Nucleus accumbens (tissue), 56 donors: ENCODE results near the gene FRMD4B.
"Not testable (repeated sequence)": the region's sequence is repeated elsewhere in the genome, so short reads cannot be mapped to it uniquely, and the experiment has no call there.

Experiments
- DNase-seq, 56 donors: peaks; one replicate each; lab custom pipeline; 2025; lab: John Stamatoyannopoulos, UW

FRMD4B gene

DNA sequence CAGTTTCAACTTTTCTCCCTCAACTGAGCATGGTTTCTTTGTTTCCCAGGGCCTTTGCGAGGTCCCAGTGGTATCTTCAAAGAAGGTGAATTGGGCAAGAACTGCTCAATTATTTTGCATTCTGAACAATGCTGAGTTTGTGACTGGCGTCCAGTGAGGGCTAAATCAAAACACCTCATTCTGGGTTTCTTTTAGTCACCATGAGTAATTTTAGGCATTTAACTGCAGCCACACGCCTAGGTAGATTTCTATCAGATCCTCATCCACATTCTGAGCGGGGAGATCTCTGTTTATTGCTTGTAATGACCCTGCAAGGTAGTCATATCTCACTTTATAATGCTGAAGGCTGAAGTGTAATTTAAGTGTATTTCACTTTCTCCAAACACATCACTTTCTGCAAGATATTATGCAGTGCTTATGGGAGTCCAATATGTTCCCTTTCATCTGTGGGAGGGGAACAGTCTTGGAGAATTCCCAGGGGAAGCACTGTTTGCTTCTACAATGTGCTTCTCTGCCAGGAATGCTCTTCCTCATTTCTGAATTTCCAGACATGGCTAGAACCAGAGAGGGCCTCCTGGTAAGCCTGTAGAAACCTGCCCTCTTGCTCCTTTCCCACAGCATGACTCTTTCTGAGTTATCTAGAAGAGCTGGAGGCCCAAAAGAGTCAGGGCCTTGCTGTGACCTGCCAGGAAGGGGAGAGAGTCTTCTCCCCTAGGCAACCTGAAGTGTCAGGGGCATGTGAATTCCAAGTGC, 91.7 kb downstream of the FRMD4B start:
- DNase-seq = no peak

DNA sequence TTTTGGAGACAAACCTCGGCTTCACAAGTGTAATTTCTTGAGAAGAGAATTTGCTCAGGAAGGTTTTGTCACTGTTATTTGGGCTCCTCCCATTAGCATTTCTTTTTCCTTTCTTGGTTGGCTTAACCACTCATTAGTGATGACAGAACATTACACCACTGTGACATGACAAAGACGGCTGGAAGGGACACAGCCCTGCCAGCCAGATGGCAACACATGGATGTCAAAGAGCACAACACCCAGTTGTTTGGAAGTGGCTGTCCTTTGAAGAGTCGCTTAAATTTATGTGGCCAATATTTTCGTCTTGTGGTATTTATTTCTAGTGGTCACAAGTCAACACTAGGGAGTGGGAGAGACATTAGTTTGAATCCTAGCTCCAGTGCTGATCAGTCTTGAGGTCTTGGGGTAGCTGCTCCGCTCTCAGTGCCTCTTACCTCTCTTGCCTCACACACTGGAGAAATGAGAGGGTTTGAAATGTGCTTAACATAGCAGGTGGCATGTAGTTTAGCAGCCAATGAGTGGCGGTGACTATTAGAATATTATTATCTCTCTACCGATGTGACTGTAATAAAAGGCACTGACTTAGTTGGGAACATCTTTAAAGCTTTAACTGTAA, 92.8 kb downstream of the FRMD4B start:
- DNase-seq = no peak

- no peak for DNase-seq
Measured at GRCh38 chr3:69292185-69292584, 93.7 kb downstream of the FRMD4B start.

DNA sequence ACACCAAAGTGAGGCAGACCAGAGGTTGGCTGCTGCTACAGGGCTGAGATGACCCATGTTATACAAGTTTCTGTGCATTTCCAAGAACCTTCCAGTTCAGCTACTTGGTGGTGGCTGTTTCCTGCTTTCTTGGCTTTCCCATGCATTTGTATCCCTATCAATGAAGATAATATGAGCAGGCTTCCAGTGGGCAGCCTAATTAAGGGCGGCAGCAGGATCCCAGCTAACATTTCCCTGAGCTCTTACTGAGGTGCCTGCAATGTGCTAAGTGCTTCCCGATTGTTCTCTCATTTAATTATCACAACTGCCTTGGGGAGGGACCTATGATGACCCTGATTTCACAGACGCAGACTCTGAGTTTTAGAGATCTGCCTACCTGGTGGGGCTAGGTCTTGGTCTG, 95.5 kb downstream of the FRMD4B start:
- DNase-seq = no peak

GRCh38 chr3:69290006-69290405, 95.9 kb downstream of the FRMD4B start:
- DNase-seq = peak in 5 of 56 donors; percentile 8 to 50 (median 10)

- peak in 3 of 56 donors; percentile 4 to 31 (median 9) for DNase-seq
Measured at GRCh38 chr3:69288161-69288895, 97.6 kb downstream of the FRMD4B start.

- DNase-seq = peak in 1 of 56 donors; percentile 23
Measured at GRCh38 chr3:69283913-69284611, 101.8 kb downstream of the FRMD4B start.

GRCh38 chr3:69283496-69283895, 102.4 kb downstream of the FRMD4B start:
- no peak for DNase-seq

GRCh38 chr3:69282181-69282580, 103.7 kb downstream of the FRMD4B start:
- peak in 33 of 56 donors; percentile 6 to 80 (median 41) for DNase-seq

GRCh38 chr3:69277403-69277802, 108.5 kb downstream of the FRMD4B start:
- not testable (repeated sequence) for DNase-seq

DNA sequence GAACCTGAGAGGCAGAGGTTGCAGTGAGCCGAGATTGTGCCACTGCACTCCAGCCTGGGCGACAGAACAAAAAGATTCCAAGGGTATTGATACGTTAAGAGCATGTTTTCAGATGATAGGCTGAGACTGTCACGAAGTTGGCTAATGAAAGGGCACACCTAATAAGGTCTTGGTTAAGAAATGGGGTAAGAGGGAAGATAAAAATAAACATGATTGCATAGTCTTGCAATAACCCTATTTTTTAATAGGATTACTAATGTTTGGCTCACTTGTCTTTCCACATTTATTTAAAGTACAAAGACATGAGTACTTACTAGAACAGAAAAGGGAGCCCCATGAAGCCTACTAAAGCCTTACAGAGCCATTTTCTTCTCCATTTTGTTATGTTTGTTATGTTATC, 109.0 kb downstream of the FRMD4B start:
- no peak for DNase-seq

DNA sequence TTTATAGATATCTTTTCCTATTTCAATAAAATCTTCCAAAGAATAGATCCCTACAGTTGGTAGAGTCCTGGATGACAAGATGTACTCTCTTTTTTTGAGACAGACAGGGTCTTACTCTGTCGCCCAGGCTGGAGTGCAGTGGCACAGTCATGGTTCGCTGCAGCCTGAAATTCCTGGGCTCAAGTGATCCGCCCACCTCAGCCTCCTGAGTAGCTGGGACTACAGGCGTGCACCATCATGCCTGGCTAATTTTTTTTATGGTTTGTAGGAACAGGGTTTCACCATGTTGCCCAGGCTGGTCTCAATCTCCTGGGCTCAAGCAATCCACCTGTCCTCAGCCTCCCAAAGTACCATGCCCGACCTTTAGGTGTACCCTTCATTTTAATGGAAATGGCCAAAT, 109.7 kb downstream of the FRMD4B start:
- not testable (repeated sequence) for DNase-seq

DNA sequence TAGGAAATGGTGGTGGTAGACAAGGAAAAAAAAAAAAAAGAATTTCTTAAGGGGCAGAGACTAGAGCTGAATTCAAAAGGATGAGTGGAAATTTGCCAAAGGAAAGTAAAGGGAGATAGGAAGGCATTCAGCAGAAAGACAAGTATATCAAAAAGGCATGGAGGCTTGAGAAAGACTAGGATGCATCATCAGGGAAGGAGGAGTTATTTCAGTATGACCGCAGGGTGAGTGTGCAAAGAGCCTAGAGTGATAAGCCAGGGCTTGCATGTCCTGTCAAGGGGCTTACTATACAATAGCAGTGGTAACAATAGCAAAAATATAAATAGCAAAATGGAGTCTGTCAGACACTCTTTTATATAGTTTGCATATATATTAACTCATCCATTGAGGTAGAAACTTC, 112.0 kb downstream of the FRMD4B start:
- DNase-seq = no peak

DNA sequence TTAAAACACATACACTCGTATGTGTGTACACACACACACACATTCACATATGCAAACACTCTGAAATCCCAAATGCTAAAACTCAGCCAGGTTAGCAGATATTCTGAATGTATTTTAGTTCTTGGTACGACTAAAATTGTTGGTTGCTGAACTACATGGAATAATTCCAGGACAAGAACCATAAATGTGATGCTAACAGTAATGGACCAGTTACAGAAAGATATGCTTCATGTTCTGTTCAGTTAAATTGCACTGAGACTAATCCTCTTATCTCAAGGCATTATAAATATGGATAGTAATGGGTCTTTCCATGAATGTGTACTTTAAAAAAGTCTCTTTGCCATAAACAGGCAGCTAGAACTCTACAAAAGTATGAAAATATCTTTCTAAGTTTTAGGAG, 113.3 kb downstream of the FRMD4B start:
- DNase-seq = no peak

DNA sequence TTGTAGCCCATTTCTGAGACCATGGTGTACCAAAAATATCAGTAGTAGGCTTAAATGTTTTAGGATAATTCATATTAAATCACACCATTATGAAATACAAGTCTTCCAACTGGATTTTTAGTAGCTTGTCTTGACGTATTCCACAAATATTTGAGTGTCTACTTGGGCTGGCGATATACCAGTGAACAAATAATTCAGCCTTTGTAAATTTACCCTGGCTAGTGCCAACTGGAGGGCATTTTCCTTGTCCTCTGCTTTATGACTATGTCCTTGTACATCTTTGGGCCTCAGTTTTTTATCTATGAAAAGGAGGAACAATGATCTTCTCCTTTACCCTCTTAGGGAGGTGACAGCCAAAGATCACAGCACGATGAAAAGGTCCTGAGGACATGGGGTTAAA, 114.8 kb downstream of the FRMD4B start:
- peak in 2 of 56 donors; percentile 1 to 10 for DNase-seq

GRCh38 chr3:69266585-69266984, 119.3 kb downstream of the FRMD4B start:
- no peak for DNase-seq

DNA sequence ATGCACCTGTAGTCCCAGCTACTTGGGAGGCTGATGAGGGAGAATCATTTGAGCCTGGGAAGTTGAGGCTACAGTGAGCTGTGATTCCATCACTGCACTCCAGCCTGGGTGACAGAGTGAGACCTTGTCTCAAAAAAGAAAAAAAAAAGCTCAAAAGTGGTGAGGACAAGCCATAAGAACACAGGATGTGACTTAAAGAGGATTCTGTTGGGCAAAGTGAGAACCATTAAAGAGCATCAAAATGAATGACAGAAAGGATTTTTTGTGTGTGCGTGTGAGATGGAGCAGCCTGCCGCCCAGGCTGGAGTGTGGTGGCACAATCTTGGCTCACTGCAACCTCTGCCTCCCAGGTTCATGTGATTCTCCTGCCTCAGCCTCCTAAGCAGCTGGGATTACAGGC, 119.8 kb downstream of the FRMD4B start:
- DNase-seq = not testable (repeated sequence)

- DNase-seq = not testable (repeated sequence)
Measured at GRCh38 chr3:69260843-69261405, 125.0 kb downstream of the FRMD4B start.

GRCh38 chr3:69260216-69260787, 125.6 kb downstream of the FRMD4B start:
- no peak for DNase-seq

GRCh38 chr3:69259125-69259524, 126.8 kb downstream of the FRMD4B start:
- DNase-seq = no peak
